Mesenchymal stem cell (in vitro differentiated cells and primary cell): ENCODE results near the gene FAM120B.
"Not testable (repeated sequence)": the region's sequence is repeated elsewhere in the genome, so short reads cannot be mapped to it uniquely, and the experiment has no call there.

Experiments
- DNase-seq: peaks from one replicate; pipeline ENCODE4 v3.0.0-alpha.2; 2013
- H2AFZ ChIP-seq: one replicate; pipeline ENCODE4 v1.6.1; 2013; ENCODE audit warnings: low read depth, mild to moderate bottlenecking, control low read depth, inconsistent platforms, low read length, moderate library complexity
- H2AK5ac ChIP-seq: 2 replicates; pipeline ENCODE4 v1.6.1; 2013; ENCODE audit warnings: low read length, moderate library complexity, mild to moderate bottlenecking, inconsistent platforms; ENCODE audit not compliant: severe bottlenecking
- H2BK120ac ChIP-seq: one replicate; pipeline ENCODE4 v1.6.1; 2013; ENCODE audit warnings: low read depth, mild to moderate bottlenecking, inconsistent platforms, low read length, moderate library complexity
- H2BK12ac ChIP-seq, 2 experiments: one replicate each; pipeline ENCODE4 v1.6.1; 2013; ENCODE audit warnings: inconsistent platforms in 2 of 2, low read length in 2 of 2, mild to moderate bottlenecking in 2 of 2, moderate library complexity in 2 of 2, control low read depth in 1 of 2
- H2BK15ac ChIP-seq: one replicate; pipeline ENCODE4 v1.6.1; 2013; ENCODE audit warnings: mild to moderate bottlenecking, low read depth, inconsistent platforms; ENCODE audit not compliant: poor library complexity, severe bottlenecking
- H2BK5ac ChIP-seq: 2 replicates; pipeline ENCODE4 v1.6.1; 2013; ENCODE audit warnings: low read depth, mild to moderate bottlenecking, low read length, control low read depth, inconsistent platforms; ENCODE audit not compliant: poor library complexity, severe bottlenecking
- H3K14ac ChIP-seq, 2 experiments: one replicate each; pipeline ENCODE4 v1.6.1; 2013; ENCODE audit warnings: inconsistent platforms in 2 of 2, low read length in 2 of 2, control low read depth in 1 of 2, mild to moderate bottlenecking in 1 of 2, moderate library complexity in 1 of 2
- H3K18ac ChIP-seq, 2 experiments: one replicate each; pipeline ENCODE4 v1.6.1; 2013; ENCODE audit warnings: inconsistent platforms in 2 of 2, low read length in 2 of 2, control low read depth in 1 of 2, low read depth in 1 of 2, mild to moderate bottlenecking in 1 of 2
- H3K23ac ChIP-seq, 2 experiments: one replicate each; pipeline ENCODE4 v1.6.1; 2013; ENCODE audit warnings: inconsistent platforms in 2 of 2, low read length in 2 of 2, mild to moderate bottlenecking in 2 of 2, moderate library complexity in 2 of 2, control low read depth in 1 of 2
- H3K27ac ChIP-seq: 2 replicates; pipeline ENCODE4 v1.5.1; 2013; ENCODE audit warnings: mild to moderate bottlenecking, moderate library complexity, low read length, control low read depth, inconsistent platforms; ENCODE audit not compliant: poor library complexity, severe bottlenecking
- H3K27me3 ChIP-seq, 2 experiments: 2 replicates each; pipeline versions ENCODE4 v1.6.1 to v1.7.0; 2013; ENCODE audit warnings: low read length in 2 of 2, mild to moderate bottlenecking in 2 of 2, moderate library complexity in 2 of 2, control low read depth in 1 of 2, inconsistent platforms in 1 of 2; ENCODE audit not compliant: control insufficient read depth in 1 of 2, insufficient read depth in 1 of 2
- H3K36me3 ChIP-seq, 2 experiments: 2 replicates each; pipeline versions ENCODE4 v1.6.1 to v1.7.0; 2013; ENCODE audit warnings: low read length in 2 of 2, control low read depth in 1 of 2, inconsistent platforms in 1 of 2, low read depth in 1 of 2, mild to moderate bottlenecking in 1 of 2; ENCODE audit not compliant: insufficient read depth in 2 of 2, control insufficient read depth in 1 of 2
- H3K4ac ChIP-seq, 2 experiments: one replicate each; pipeline ENCODE4 v1.6.1; 2013; ENCODE audit warnings: inconsistent platforms in 2 of 2, low read length in 2 of 2, mild to moderate bottlenecking in 2 of 2, moderate library complexity in 2 of 2, control low read depth in 1 of 2, low read depth in 1 of 2
- H3K4me1 ChIP-seq: 2 replicates; pipeline ENCODE4 v1.6.1; 2013; ENCODE audit warnings: low read depth, low read length, control low read depth; ENCODE audit not compliant: control insufficient read depth, insufficient read depth
- H3K4me2 ChIP-seq: 2 replicates; pipeline ENCODE4 v1.6.1; 2013; ENCODE audit warnings: low read length, mild to moderate bottlenecking, inconsistent platforms; ENCODE audit not compliant: poor library complexity, severe bottlenecking
- H3K4me3 ChIP-seq, 2 experiments: 2 replicates each; pipeline versions ENCODE4 v1.5.1 to v1.7.0; 2013; ENCODE audit warnings: low read length in 2 of 2, mild to moderate bottlenecking in 2 of 2, control low read depth in 1 of 2, low read depth in 1 of 2; ENCODE audit not compliant: insufficient read depth in 1 of 2
- H3K79me1 ChIP-seq: replicated peaks from 2 replicates; pipeline ENCODE4 v1.6.1; 2013; ENCODE audit warnings: mild to moderate bottlenecking, control low read depth, low read length, inconsistent platforms; ENCODE audit not compliant: poor library complexity, severe bottlenecking
- H3K9ac ChIP-seq: 2 replicates; pipeline ENCODE4 v1.7.0; 2013; ENCODE audit warnings: mild to moderate bottlenecking, low read length, moderate library complexity
- H3K9me3 ChIP-seq: 2 replicates; pipeline ENCODE4 v1.7.0; 2013; ENCODE audit warnings: mild to moderate bottlenecking, low read length; ENCODE audit not compliant: control insufficient read depth
- H4K8ac ChIP-seq: one replicate; pipeline ENCODE4 v1.6.1; 2013; ENCODE audit warnings: inconsistent platforms, mild to moderate bottlenecking, low read length, moderate library complexity
- H4K91ac ChIP-seq: one replicate; pipeline ENCODE4 v1.6.1; 2013; ENCODE audit warnings: mild to moderate bottlenecking, low read length, inconsistent platforms
- WGBS: methylation state at CpG from one replicate; pipeline ENCODE4 v1.1.7; 2013; ENCODE audit warnings: mixed read lengths; 5-methylcytosine and 5-hydroxymethylcytosine counted together

The FAM120B gene

GRCh38 chr6:170264086-170264485 lies 42.5 kb upstream of the FAM120B start:
- H3K27me3 ChIP-seq, result peaks cover 8 to 50% of the 10 kb centered on the region in 2 experiments
- no peaks in the 10 kb centered on the region for H3K9me3 ChIP-seq
- no peak for DNase-seq
- no peak overlapping the region for H3K9ac ChIP-seq
- H4K8ac ChIP-seq, result no peak overlapping the region
- H3K4ac ChIP-seq, result no peak overlapping the region
- H3K4me3 ChIP-seq, result no peak overlapping the region
- H3K27ac ChIP-seq, result no peak overlapping the region
- H3K4me1 ChIP-seq, result no peaks in the 10 kb centered on the region
- H3K4me2 ChIP-seq, result no peak overlapping the region
- H2AK5ac ChIP-seq, result no peak overlapping the region
- H3K36me3 ChIP-seq, result no peaks in the 10 kb centered on the region
- H2BK15ac ChIP-seq, result no peak overlapping the region
- WGBS, result 89% methylated on average over 7 of the region's 7 CpGs
- no peak overlapping the region for H2BK12ac ChIP-seq
- H2BK5ac ChIP-seq, result no peak overlapping the region
- no peak overlapping the region for H3K23ac ChIP-seq
- H3K14ac ChIP-seq, result no peak overlapping the region
- H3K18ac ChIP-seq, result no peak overlapping the region
- no peak overlapping the region for H4K91ac ChIP-seq
- no peaks in the 10 kb centered on the region for H3K79me1 ChIP-seq
- H2BK120ac ChIP-seq, result no peak overlapping the region
- H2AFZ ChIP-seq, result no peak overlapping the region

DNA sequence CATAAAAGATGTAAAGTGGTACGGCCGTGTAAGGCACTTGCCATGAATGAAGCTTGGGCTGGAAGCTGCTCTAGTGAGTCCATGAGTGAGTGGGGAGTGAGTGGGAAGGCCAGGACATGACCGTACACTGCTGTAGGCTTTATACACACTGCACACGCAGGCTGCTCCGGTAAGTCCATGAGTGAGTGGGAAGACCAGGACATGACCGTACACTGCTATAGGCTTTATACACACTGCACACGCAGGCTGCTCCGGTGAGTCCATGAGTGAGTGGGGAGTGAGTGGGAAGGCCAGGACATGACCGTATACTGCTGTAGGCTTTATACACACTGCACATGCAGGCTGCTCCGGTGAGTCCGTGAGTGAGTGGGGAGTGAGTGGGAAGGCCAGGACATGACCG lies 41.9 kb upstream of the FAM120B start:
- not testable (repeated sequence) for H3K36me3 ChIP-seq, H2BK15ac ChIP-seq, H3K18ac ChIP-seq, H3K9ac ChIP-seq, H2BK120ac ChIP-seq, H2AFZ ChIP-seq, H2AK5ac ChIP-seq, H3K23ac ChIP-seq, H4K8ac ChIP-seq, H3K4ac ChIP-seq, H3K14ac ChIP-seq, H2BK5ac ChIP-seq, H3K79me1 ChIP-seq, H3K4me1 ChIP-seq, H4K91ac ChIP-seq, H3K27ac ChIP-seq, H3K4me3 ChIP-seq, H3K4me2 ChIP-seq, H2BK12ac ChIP-seq, DNase-seq, H3K9me3 ChIP-seq
- peaks cover 8 to 49% of the 10 kb centered on the region in 2 experiments for H3K27me3 ChIP-seq
- WGBS, result 87% methylated on average over 9 of the region's 12 CpGs

- Histone ChIP-seq H3K4me2 (no peak overlapping the region), H3K9ac (no peak overlapping the region)
Observed at GRCh38 chr6:170265655-170266054, 40.9 kb upstream of the FAM120B start.

GRCh38 chr6:170266061-170266825 lies 40.3 kb upstream of the FAM120B start:
- 50% methylated on average over 9 of the region's 18 CpGs for WGBS
- Histone ChIP-seq H3K4ac (no peak overlapping the region), H3K4me1 (peaks cover 7% of the 10 kb centered on the region), H2AFZ (no peak overlapping the region), H3K27ac (no peak overlapping the region), H3K27me3 (peaks cover 8 to 49% of the 10 kb centered on the region in 2 experiments), H3K9me3 (no peaks in the 10 kb centered on the region), H3K14ac (no peak overlapping the region), H2BK120ac (no peak overlapping the region), H3K23ac (no peak overlapping the region), H2BK15ac (no peak overlapping the region), H3K4me3 (no peak overlapping the region), H3K4me2 (no peak overlapping the region), H4K91ac (no peak overlapping the region), H2AK5ac (no peak overlapping the region), H3K79me1 (no peaks in the 10 kb centered on the region), H2BK12ac (no peak overlapping the region), H3K18ac (no peak overlapping the region), H3K9ac (no peak overlapping the region), H3K36me3 (no peaks in the 10 kb centered on the region), H2BK5ac (no peak overlapping the region), H4K8ac (no peak overlapping the region)
- no peak for DNase-seq

More at GRCh38 chr6:170265655-170266054, 40.9 kb upstream of the FAM120B start:
- no peak overlapping the region for H2AK5ac ChIP-seq
- no peaks in the 10 kb centered on the region for H3K79me1 ChIP-seq
- no peak overlapping the region for H3K4ac ChIP-seq
- no peak overlapping the region for H3K14ac ChIP-seq
- no peak overlapping the region for H2BK12ac ChIP-seq
- peaks cover 7% of the 10 kb centered on the region for H3K4me1 ChIP-seq
- peak overlapping the region in 1 of 2 experiments; percentile 43 for H3K23ac ChIP-seq
- H2BK5ac ChIP-seq, result no peak overlapping the region
- peaks cover 8 to 49% of the 10 kb centered on the region in 2 experiments for H3K27me3 ChIP-seq
- H4K91ac ChIP-seq, result no peak overlapping the region
- H3K4me3 ChIP-seq, result no peak overlapping the region
- peak overlapping the region; percentile 4 for H4K8ac ChIP-seq
- no peak for DNase-seq
- no peak overlapping the region for H3K18ac ChIP-seq
- WGBS, result 89% methylated on average over 21 of the region's 22 CpGs
- H3K27ac ChIP-seq, result no peak overlapping the region
- no peak overlapping the region for H2BK120ac ChIP-seq
- no peak overlapping the region for H2BK15ac ChIP-seq
- no peaks in the 10 kb centered on the region for H3K9me3 ChIP-seq
- H3K36me3 ChIP-seq, result no peaks in the 10 kb centered on the region
- H2AFZ ChIP-seq, result no peak overlapping the region
